SK-MEL-5 (cell line): ENCODE results near the gene DDOST. TPM values are rescaled to one million over a fixed set of nuclear protein-coding genes. Genes with fewer than 3 reads are reported as not detected.
"Not testable (repeated sequence)": the region's sequence is repeated elsewhere in the genome, so short reads cannot be mapped to it uniquely, and the experiment has no call there.

Experiments
- DNase-seq: peaks from one replicate; pipeline ENCODE4 v3.0.0-alpha.2; 2016; ENCODE audit warnings: low read depth, low spot score
- in situ Hi-C: cut with HindIII; loops from 2 replicates; pipeline ENCODE4 v1.10.0; 2016; ENCODE audit warnings: low sequenced_read_pairs, high pct_unique_total_duplicates, low pct_unique_long_range_greater_than_20kb
- total RNA-seq: library from RNA; depleted of rRNA; stranded (reverse); fragments of >200 nt; shearing (Covaris generic); gene quantifications from 2 replicates; pipeline ENCODE4 v1.2.3, GENCODE V29; 2014; rRNA removed

The DDOST gene
- total RNA-seq, 1 experiment from 2014 or later = 482 TPM

GRCh38 chr1:20614131-20614579, 47.0 kb downstream of the DDOST start:
- DNase-seq = no peak
- in situ Hi-C loops = no loop called here

- in situ Hi-C loops = no loop called here
- no peak for DNase-seq
Measured at GRCh38 chr1:20612221-20612746, 48.9 kb downstream of the DDOST start.

GRCh38 chr1:20611652-20612051, 49.5 kb downstream of the DDOST start:
- in situ Hi-C loops = no loop called here
- DNase-seq = no peak

- no peak for DNase-seq
- in situ Hi-C loops = no loop called here
Measured at GRCh38 chr1:20610970-20611369, 50.2 kb downstream of the DDOST start.

GRCh38 chr1:20609541-20609940, 51.6 kb downstream of the DDOST start:
- no peak for DNase-seq
- in situ Hi-C loops = no loop called here

GRCh38 chr1:20606801-20607570, 54.2 kb downstream of the DDOST start:
- DNase-seq, in situ Hi-C loops: not testable (repeated sequence)

GRCh38 chr1:20604678-20605077, 56.5 kb downstream of the DDOST start:
- in situ Hi-C loops = no loop called here
- no peak for DNase-seq

- in situ Hi-C loops = no loop called here
- DNase-seq = no peak
Measured at GRCh38 chr1:20603504-20604464, 57.4 kb downstream of the DDOST start.

- DNase-seq = no peak
- in situ Hi-C loops = no loop called here
Measured at GRCh38 chr1:20602851-20603450, 58.2 kb downstream of the DDOST start.

Other genes starting within 250 kb of the DDOST start
- 1.2 and 1.7 TPM in 2 replicates for gene CAMK2N1, start 175.2 kb downstream of the DDOST start, total RNA-seq
- gene MUL1, start 153.2 kb downstream of the DDOST start, total RNA-seq = 23.3 and 25.5 TPM in 2 replicates
- gene FAM43B, start 108.8 kb downstream of the DDOST start, total RNA-seq = not detected in 2 replicates
- gene CDA, start 72.3 kb downstream of the DDOST start, total RNA-seq = not detected in 2 replicates
- gene PINK1, start 27.9 kb downstream of the DDOST start, total RNA-seq = 27.2 and 28.4 TPM in 2 replicates
- 0.16 TPM in 1 of 2 replicates, not detected in the other for gene KIF17, start 56.6 kb upstream of the DDOST start, total RNA-seq
- 3.4 and 3.7 TPM in 2 replicates for gene SH2D5, start 71.3 kb upstream of the DDOST start, total RNA-seq
- gene HP1BP3, start 125.9 kb upstream of the DDOST start, total RNA-seq = 243 and 251 TPM in 2 replicates